ENCODE results near the gene GHDC.

The GHDC gene

GRCh38 chr17:42184713-42185620 is 9.3 kb downstream of the GHDC start, which contains the start of gene HCRT:
HCRT (minus strand) TSS chr17:42185452; CDS start chr17:42185365, 87 bp downstream.
- DNase-seq (ENCODE audit: insufficient read length, low spot score) (no peak), FAIRE-seq (peak; percentile 45)
- TF ChIP-seq TAF1 (IDR thresholded peaks at IDR 0.05; ENCODE audit: low read depth, low read length) (no peak), PAX5 (IDR thresholded peaks at IDR 0.05; ENCODE audit: insufficient read depth, low read length, severe bottlenecking) (no peak), SPI1 (IDR thresholded peaks at IDR 0.05; ENCODE audit: low read depth, low read length) (no peak), POLR2A (IDR thresholded peaks at IDR 0.05; ENCODE audit: low read depth, low read length) (no peak), POU2F2 (IDR thresholded peaks at IDR 0.05; ENCODE audit: low read depth, low read length) (no peak), POLR2AphosphoS5 (IDR thresholded peaks at IDR 0.05; ENCODE audit: low read depth, low read length) (no peak)

GRCh38 chr17:42183741-42184711 is 10.3 kb downstream of the GHDC start:
- peak; percentile 95 for DNase-seq (ENCODE audit: insufficient read length, low spot score)
- FAIRE-seq, result peak; percentile 97
- TF ChIP-seq TAF1 (IDR thresholded peaks at IDR 0.05; ENCODE audit: low read depth, low read length), result no peak
- TF ChIP-seq POLR2A (IDR thresholded peaks at IDR 0.05; ENCODE audit: low read depth, low read length), result no peak
- no peak for TF ChIP-seq PAX5 (IDR thresholded peaks at IDR 0.05; ENCODE audit: insufficient read depth, low read length, severe bottlenecking)
- TF ChIP-seq POLR2AphosphoS5 (IDR thresholded peaks at IDR 0.05; ENCODE audit: low read depth, low read length), result no peak
- TF ChIP-seq POU2F2 (IDR thresholded peaks at IDR 0.05; ENCODE audit: low read depth, low read length), result no peak
- TF ChIP-seq SPI1 (IDR thresholded peaks at IDR 0.05; ENCODE audit: low read depth, low read length), result no peak

GRCh38 chr17:42182927-42183734 is 11.2 kb downstream of the GHDC start:
- DNase-seq (ENCODE audit: insufficient read length, low spot score) (no peak), FAIRE-seq (peak; percentile 23)
- TF ChIP-seq POU2F2 (IDR thresholded peaks at IDR 0.05; ENCODE audit: low read depth, low read length) (no peak), PAX5 (IDR thresholded peaks at IDR 0.05; ENCODE audit: insufficient read depth, low read length, severe bottlenecking) (no peak), TAF1 (IDR thresholded peaks at IDR 0.05; ENCODE audit: low read depth, low read length) (no peak), POLR2A (IDR thresholded peaks at IDR 0.05; ENCODE audit: low read depth, low read length) (no peak), SPI1 (IDR thresholded peaks at IDR 0.05; ENCODE audit: low read depth, low read length) (no peak), POLR2AphosphoS5 (IDR thresholded peaks at IDR 0.05; ENCODE audit: low read depth, low read length) (no peak)

- no peak for DNase-seq (ENCODE audit: insufficient read length, low spot score)
- TF ChIP-seq POLR2AphosphoS5 (IDR thresholded peaks at IDR 0.05; ENCODE audit: low read depth, low read length) (no peak), POU2F2 (IDR thresholded peaks at IDR 0.05; ENCODE audit: low read depth, low read length) (no peak), TAF1 (IDR thresholded peaks at IDR 0.05; ENCODE audit: low read depth, low read length) (no peak), SPI1 (IDR thresholded peaks at IDR 0.05; ENCODE audit: low read depth, low read length) (no peak), PAX5 (IDR thresholded peaks at IDR 0.05; ENCODE audit: insufficient read depth, low read length, severe bottlenecking) (no peak)
- FAIRE-seq, result no peak
These were observed 12.5 kb downstream of the GHDC start for GRCh38 chr17:42181851-42182207.

- DNase-seq (ENCODE audit: insufficient read length, low spot score) (peak; percentile 93), FAIRE-seq (peak; percentile 97)
- TF ChIP-seq POLR2A (IDR thresholded peaks at IDR 0.05; ENCODE audit: low read depth, low read length) (no peak), SPI1 (IDR thresholded peaks at IDR 0.05; ENCODE audit: low read depth, low read length) (no peak), POLR2AphosphoS5 (IDR thresholded peaks at IDR 0.05; ENCODE audit: low read depth, low read length) (no peak), TAF1 (IDR thresholded peaks at IDR 0.05; ENCODE audit: low read depth, low read length) (no peak), PAX5 (IDR thresholded peaks at IDR 0.05; ENCODE audit: insufficient read depth, low read length, severe bottlenecking) (no peak)
These were observed 13.1 kb downstream of the GHDC start, which contains the start of gene KCNH4 for GRCh38 chr17:42180922-42181850. KCNH4 (minus strand) TSS chr17:42181142; CDS start chr17:42180945, 197 bp downstream.

GRCh38 chr17:42180411-42180921 is 13.8 kb downstream of the GHDC start:
- FAIRE-seq (no peak), DNase-seq (ENCODE audit: insufficient read length, low spot score) (no peak)
- TF ChIP-seq POU2F2 (IDR thresholded peaks at IDR 0.05; ENCODE audit: low read depth, low read length) (no peak), POLR2A (IDR thresholded peaks at IDR 0.05; ENCODE audit: low read depth, low read length) (no peak), SPI1 (IDR thresholded peaks at IDR 0.05; ENCODE audit: low read depth, low read length) (no peak), PAX5 (IDR thresholded peaks at IDR 0.05; ENCODE audit: insufficient read depth, low read length, severe bottlenecking) (no peak), TAF1 (IDR thresholded peaks at IDR 0.05; ENCODE audit: low read depth, low read length) (no peak), POLR2AphosphoS5 (IDR thresholded peaks at IDR 0.05; ENCODE audit: low read depth, low read length) (no peak)

- TF ChIP-seq SPI1 (IDR thresholded peaks at IDR 0.05; ENCODE audit: low read depth, low read length) (no peak), TAF1 (IDR thresholded peaks at IDR 0.05; ENCODE audit: low read depth, low read length) (no peak), POU2F2 (IDR thresholded peaks at IDR 0.05; ENCODE audit: low read depth, low read length) (no peak), POLR2AphosphoS5 (IDR thresholded peaks at IDR 0.05; ENCODE audit: low read depth, low read length) (no peak), POLR2A (IDR thresholded peaks at IDR 0.05; ENCODE audit: low read depth, low read length) (no peak), PAX5 (IDR thresholded peaks at IDR 0.05; ENCODE audit: insufficient read depth, low read length, severe bottlenecking) (no peak)
- DNase-seq (ENCODE audit: insufficient read length, low spot score) (no peak), FAIRE-seq (peak; percentile 38)
These were observed 14.3 kb downstream of the GHDC start for GRCh38 chr17:42179911-42180410.
